SW 1271 (cell line): Measurements from ENCODE around the gene TEAD1.

ENCODE experiments used
- DNase-seq, 2 experiments: peaks; one replicate each; lab custom pipeline; 2025; lab: John Stamatoyannopoulos, UW

The TEAD1 gene

GRCh38 chr11:12900496-12900895 lies 226.3 kb downstream of the TEAD1 start:
- peak; percentile 82 to 91 for DNase-seq

- DNase-seq: no peak
Observed at GRCh38 chr11:12901272-12901671, 227.1 kb downstream of the TEAD1 start.

GRCh38 chr11:12901874-12902481 lies 227.8 kb downstream of the TEAD1 start:
- DNase-seq: peak; percentile 9 to 13

GRCh38 chr11:12902791-12903486 lies 228.7 kb downstream of the TEAD1 start:
- DNase-seq: no peak

GRCh38 chr11:12905435-12905834 lies 231.2 kb downstream of the TEAD1 start:
- no peak for DNase-seq

GRCh38 chr11:12906501-12906900 lies 232.3 kb downstream of the TEAD1 start:
- DNase-seq: no peak

GRCh38 chr11:12909879-12910278 lies 235.7 kb downstream of the TEAD1 start:
- DNase-seq: no peak

GRCh38 chr11:12914400-12914912 lies 240.2 kb downstream of the TEAD1 start:
- DNase-seq: no peak

- no peak for DNase-seq
Observed at GRCh38 chr11:12915093-12915492, 240.9 kb downstream of the TEAD1 start.

- DNase-seq: no peak
Observed at GRCh38 chr11:12917822-12918221, 243.6 kb downstream of the TEAD1 start.

- no peak for DNase-seq
Observed at GRCh38 chr11:12918667-12919066, 244.4 kb downstream of the TEAD1 start.

GRCh38 chr11:12922418-12922817 lies 248.2 kb downstream of the TEAD1 start:
- no peak for DNase-seq

- DNase-seq: no peak
Observed at GRCh38 chr11:12922980-12923507, 248.8 kb downstream of the TEAD1 start.

- no peak for DNase-seq
Observed at GRCh38 chr11:12924650-12925049, 250.4 kb downstream of the TEAD1 start.

GRCh38 chr11:12925520-12925919 lies 251.3 kb downstream of the TEAD1 start:
- DNase-seq: no peak

GRCh38 chr11:12927221-12927620 lies 253.0 kb downstream of the TEAD1 start:
- no peak for DNase-seq

GRCh38 chr11:12927886-12928285 lies 253.7 kb downstream of the TEAD1 start:
- no peak for DNase-seq

- DNase-seq: no peak
Observed at GRCh38 chr11:12930850-12931249, 256.6 kb downstream of the TEAD1 start.

- no peak for DNase-seq
Observed at GRCh38 chr11:12932485-12932884, 258.3 kb downstream of the TEAD1 start.

- no peak for DNase-seq
Observed at GRCh38 chr11:12936200-12936599, 262.0 kb downstream of the TEAD1 start.

GRCh38 chr11:12938590-12939247 lies 264.5 kb downstream of the TEAD1 start:
- DNase-seq: no peak

GRCh38 chr11:12941671-12942070 lies 267.4 kb downstream of the TEAD1 start:
- DNase-seq: no peak

GRCh38 chr11:12942157-12942556 lies 267.9 kb downstream of the TEAD1 start:
- no peak for DNase-seq
